Naive thymus-derived CD4-positive, alpha-beta T cell (primary cell): Measurements from ENCODE around the gene TTC7B. TPM values are rescaled to one million over a fixed set of nuclear protein-coding genes. Genes with fewer than 3 reads are reported as not detected.

Experiments used
- ATAC-seq: fragments of 150-1000 bp; cut with Tn5 transposase; 2 replicates; pipeline ENCODE4 v1.10.0; 2021; ENCODE audit warnings: mild to moderate bottlenecking, moderate library complexity
- CTCF ChIA-PET: fragments of 350-600 bp; sonication (Branson Sonifier 250); formaldehyde crosslinking; loops from one replicate; lab custom pipeline; 2021; ENCODE audit warnings: antibody characterized with exemption; lab: Charles Lee
- POLR2A ChIA-PET: fragments of 350-600 bp; sonication (Branson Sonifier 250); formaldehyde crosslinking; loops from one replicate; lab custom pipeline; 2021; ENCODE audit warnings: antibody characterized with exemption, inconsistent platforms; lab: Charles Lee
- DNase-seq, 9 donors: peaks; one replicate each; pipeline versions ENCODE4 v3.0.0 to v3.0.0-alpha.2; 2020 to 2022; ENCODE audit warnings: mixed read lengths in 1 of 9
- H3K27ac ChIP-seq: one replicate; pipeline ENCODE4 v1.7.0; 2013; ENCODE audit warnings: mild to moderate bottlenecking, low read depth, low read length, moderate library complexity
- H3K27me3 ChIP-seq, 2 donors: one replicate each; pipeline ENCODE4 v1.7.0; 2013; ENCODE audit warnings: low read length in 2 of 2, mild to moderate bottlenecking in 2 of 2, moderate library complexity in 2 of 2; ENCODE audit not compliant: control insufficient read depth in 2 of 2, insufficient read depth in 2 of 2
- H3K36me3 ChIP-seq, 3 experiments: 1 replicate in 2 of 3; 2 replicates in 1 of 3; pipeline ENCODE4 v1.7.0; 2013; ENCODE audit warnings: low read length in 3 of 3, mild to moderate bottlenecking in 3 of 3, moderate library complexity in 1 of 3; ENCODE audit not compliant: insufficient read depth in 3 of 3, control insufficient read depth in 2 of 3
- H3K4me1 ChIP-seq, 2 donors: one replicate each; pipeline ENCODE4 v1.7.0; 2013; ENCODE audit warnings: low read length in 2 of 2, mild to moderate bottlenecking in 2 of 2, moderate library complexity in 1 of 2; ENCODE audit not compliant: control insufficient read depth in 2 of 2, insufficient read depth in 2 of 2
- H3K4me3 ChIP-seq: 2 replicates; pipeline ENCODE4 v1.7.0; 2013; ENCODE audit warnings: mild to moderate bottlenecking, low read length
- H3K9me3 ChIP-seq, 3 experiments: 1 replicate in 2 of 3; 2 replicates in 1 of 3; pipeline ENCODE4 v1.7.0; 2013; ENCODE audit warnings: low read length in 3 of 3; ENCODE audit not compliant: control insufficient read depth in 2 of 3
- H3K27ac Mint-ChIP-seq, 9 donors: one replicate each; pipeline ENCODE4 v1.8.0; 2020 to 2022; ENCODE audit warnings: mixed read lengths in 9 of 9, mild to moderate bottlenecking in 8 of 9, moderate library complexity in 5 of 9, inconsistent platforms in 2 of 9
- H3K27me3 Mint-ChIP-seq, 5 donors: one replicate each; pipeline ENCODE4 v1.8.0; 2021 to 2022; ENCODE audit warnings: mixed read lengths in 5 of 5, mild to moderate bottlenecking in 1 of 5
- H3K36me3 Mint-ChIP-seq, 5 donors: one replicate each; pipeline ENCODE4 v1.8.0; 2020 to 2022; ENCODE audit warnings: mixed read lengths in 5 of 5, mild to moderate bottlenecking in 3 of 5, inconsistent platforms in 1 of 5
- H3K4me1 Mint-ChIP-seq, 7 donors: one replicate each; pipeline ENCODE4 v1.8.0; 2020 to 2022; ENCODE audit warnings: mixed read lengths in 7 of 7, mild to moderate bottlenecking in 3 of 7, inconsistent platforms in 1 of 7
- H3K4me3 Mint-ChIP-seq, 10 donors: one replicate each; pipeline ENCODE4 v1.8.0; 2020 to 2022; ENCODE audit warnings: mild to moderate bottlenecking in 10 of 10, mixed read lengths in 10 of 10, moderate library complexity in 6 of 10, inconsistent platforms in 2 of 10
- H3K9me3 Mint-ChIP-seq, 11 donors: one replicate each; pipeline ENCODE4 v1.8.0; 2020 to 2022; ENCODE audit warnings: mixed read lengths in 11 of 11, mild to moderate bottlenecking in 4 of 11, inconsistent platforms in 1 of 11, moderate library complexity in 1 of 11
- intact Hi-C, 2 donors: fragments of 100-400 bp; cut with micrococcal nuclease; formaldehyde crosslinking; loops; one replicate each; pipeline ENCODE4 v1.15.1; 2023
- polyA plus RNA-seq, 2 donors: library from polyadenylated mRNA; unstranded; fragments of 300-500 nt; fragmentation: Illumina TruSeq; gene quantifications; one replicate each; pipeline ENCODE4 v1.2.3, GENCODE V29; 2021
- total RNA-seq, 6 experiments: library from RNA in 5 of 6; stranded (reverse) in 5 of 6; gene quantifications; 1 replicate in 5 of 6; 2 replicates in 1 of 6; pipeline ENCODE4 v1.2.3 and lab custom pipeline; 2021 to 2026

Gene TTC7B
- total and polyA plus RNA-seq, 7 experiments from 2014 or later, result 0.08 to 9.5 (median 3.4) TPM; not detected in 2

- DNase-seq, result no peak
- Histone ChIP-seq H3K36me3 (no peaks in the 10 kb centered on the region), H3K9me3 (no peaks in the 10 kb centered on the region), H3K27ac (no peak overlapping the region), H3K27me3 (no peaks in the 10 kb centered on the region), H3K4me3 (no peak overlapping the region), H3K4me1 (no peaks in the 10 kb centered on the region)
- intact Hi-C loops, result no loop called here
- no peak overlapping the region for H3K4me3 Mint-ChIP-seq
- no peaks in the 10 kb centered on the region for H3K9me3 Mint-ChIP-seq
- H3K4me1 Mint-ChIP-seq, result peaks cover 0 to 1% (median 0%) of the 10 kb centered on the region in 7 donors
- ChIA-PET CTCF (no interaction called here), POLR2A (no interaction called here)
- ATAC-seq, result no peak
- H3K27me3 Mint-ChIP-seq, result peaks cover 0 to 3% (median 0%) of the 10 kb centered on the region in 5 donors
- H3K36me3 Mint-ChIP-seq, result no peaks in the 10 kb centered on the region
- H3K27ac Mint-ChIP-seq, result no peak overlapping the region
These were observed 251.7 kb downstream of the TTC7B start for GRCh38 chr14:90564496-90564895.

DNA sequence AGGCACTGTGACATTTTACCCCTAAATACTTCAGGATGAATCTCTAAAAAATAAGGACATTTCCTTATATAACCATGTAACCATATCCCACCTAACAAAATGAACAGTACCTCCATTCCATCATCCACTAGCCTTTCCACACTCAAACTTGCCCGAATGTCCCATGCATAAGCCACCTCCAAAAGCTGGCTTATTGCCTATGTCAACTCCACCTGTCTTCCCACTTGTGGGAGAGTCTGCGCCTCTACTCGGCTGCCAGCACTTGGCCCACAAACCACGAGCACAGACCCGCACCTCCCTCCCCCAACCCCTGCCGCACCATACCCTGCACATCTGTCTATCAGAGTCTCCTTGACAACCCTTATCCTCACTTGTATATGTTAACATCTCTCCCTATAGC is 253.6 kb downstream of the TTC7B start:
- Mint-ChIP-seq H3K4me1 (no peaks in the 10 kb centered on the region), H3K36me3 (no peaks in the 10 kb centered on the region), H3K9me3 (no peaks in the 10 kb centered on the region), H3K4me3 (no peak overlapping the region), H3K27ac (no peak overlapping the region), H3K27me3 (peaks cover 0 to 3% (median 0%) of the 10 kb centered on the region in 5 donors)
- Histone ChIP-seq H3K4me1 (no peaks in the 10 kb centered on the region), H3K4me3 (no peak overlapping the region), H3K9me3 (no peaks in the 10 kb centered on the region), H3K27me3 (no peaks in the 10 kb centered on the region), H3K36me3 (no peaks in the 10 kb centered on the region), H3K27ac (no peak overlapping the region)
- ATAC-seq, result no peak
- ChIA-PET CTCF (no interaction called here), POLR2A (no interaction called here)
- intact Hi-C loops, result no loop called here
- DNase-seq, result no peak

GRCh38 chr14:90561920-90562319 is 254.3 kb downstream of the TTC7B start:
- no peaks in the 10 kb centered on the region for H3K36me3 Mint-ChIP-seq
- Histone ChIP-seq H3K4me1 (no peaks in the 10 kb centered on the region), H3K4me3 (no peak overlapping the region), H3K9me3 (no peaks in the 10 kb centered on the region), H3K27me3 (no peaks in the 10 kb centered on the region), H3K27ac (no peak overlapping the region), H3K36me3 (no peaks in the 10 kb centered on the region)
- H3K4me1 Mint-ChIP-seq, result no peaks in the 10 kb centered on the region
- ChIA-PET CTCF (interaction anchor here (0.7 kb wide), 1 partner anchor 43 kb away, joined by 3 read pairs; no protein-coding TSS in a partner anchor), POLR2A (no interaction called here)
- intact Hi-C loops, result no loop called here
- H3K27me3 Mint-ChIP-seq, result peaks cover 0 to 3% (median 0%) of the 10 kb centered on the region in 5 donors
- ATAC-seq, result no peak
- H3K27ac Mint-ChIP-seq, result no peak overlapping the region
- no peaks in the 10 kb centered on the region for H3K9me3 Mint-ChIP-seq
- H3K4me3 Mint-ChIP-seq, result no peak overlapping the region
- no peak for DNase-seq

- Histone ChIP-seq H3K4me3 (no peak overlapping the region), H3K27me3 (no peaks in the 10 kb centered on the region), H3K4me1 (no peaks in the 10 kb centered on the region), H3K36me3 (no peaks in the 10 kb centered on the region), H3K27ac (no peak overlapping the region), H3K9me3 (no peaks in the 10 kb centered on the region)
- Mint-ChIP-seq H3K4me3 (no peak overlapping the region), H3K36me3 (no peaks in the 10 kb centered on the region), H3K9me3 (no peaks in the 10 kb centered on the region), H3K4me1 (no peaks in the 10 kb centered on the region), H3K27ac (no peak overlapping the region), H3K27me3 (peaks cover 0 to 3% (median 0%) of the 10 kb centered on the region in 5 donors)
- intact Hi-C loops, result no loop called here
- no peak for DNase-seq
- ChIA-PET POLR2A (interaction anchor here (0.6 kb wide), 1 partner anchor 254 kb away, joined by 4 read pairs; no protein-coding TSS in a partner anchor), CTCF (no interaction called here)
- no peak for ATAC-seq
These were observed 255.2 kb downstream of the TTC7B start for GRCh38 chr14:90560991-90561390.

DNA sequence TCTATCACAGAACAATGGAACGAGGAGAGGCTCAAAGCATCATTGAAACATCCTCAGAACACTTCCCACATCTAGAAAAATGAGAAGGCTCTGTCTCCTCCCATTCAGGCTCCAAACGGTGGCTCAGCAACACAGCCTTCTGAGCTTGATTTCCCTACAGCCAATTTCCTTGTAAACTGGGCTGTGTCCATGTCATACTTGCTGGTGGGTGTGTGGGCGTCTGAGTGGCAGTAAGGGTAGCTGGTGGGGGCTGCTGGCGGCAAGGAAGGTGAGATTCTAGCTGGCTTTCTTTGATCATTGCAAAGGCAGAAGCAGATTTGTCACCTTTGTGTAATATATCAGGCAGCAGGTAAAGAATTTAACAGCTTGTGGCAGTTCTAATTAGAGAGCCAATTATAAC is 255.7 kb downstream of the TTC7B start:
- Histone ChIP-seq H3K9me3 (no peaks in the 10 kb centered on the region), H3K36me3 (no peaks in the 10 kb centered on the region), H3K27ac (no peak overlapping the region), H3K27me3 (no peaks in the 10 kb centered on the region), H3K4me1 (no peaks in the 10 kb centered on the region), H3K4me3 (no peak overlapping the region)
- DNase-seq (no peak), ATAC-seq (no peak)
- ChIA-PET CTCF (no interaction called here), POLR2A (interaction anchor here (0.6 kb wide), 1 partner anchor 254 kb away, joined by 4 read pairs; no protein-coding TSS in a partner anchor)
- Mint-ChIP-seq H3K36me3 (no peaks in the 10 kb centered on the region), H3K9me3 (no peaks in the 10 kb centered on the region), H3K4me1 (no peaks in the 10 kb centered on the region), H3K27ac (peak overlapping the region in 1 of 9 donors; percentile 30), H3K4me3 (no peak overlapping the region), H3K27me3 (peaks cover 0 to 3% (median 0%) of the 10 kb centered on the region in 5 donors)
- intact Hi-C loops, result no loop called here

GRCh38 chr14:90559811-90560492 is 256.3 kb downstream of the TTC7B start:
- Mint-ChIP-seq H3K9me3 (no peaks in the 10 kb centered on the region), H3K4me1 (no peaks in the 10 kb centered on the region), H3K36me3 (no peaks in the 10 kb centered on the region), H3K27me3 (peaks cover 0 to 3% (median 0%) of the 10 kb centered on the region in 5 donors), H3K4me3 (no peak overlapping the region), H3K27ac (no peak overlapping the region)
- intact Hi-C loops, result no loop called here
- POLR2A ChIA-PET, result interaction anchor here (0.6 kb wide), 1 partner anchor 253 kb away, joined by 4 read pairs; no protein-coding TSS in a partner anchor
- Histone ChIP-seq H3K36me3 (no peaks in the 10 kb centered on the region), H3K4me3 (no peak overlapping the region), H3K27me3 (no peaks in the 10 kb centered on the region), H3K9me3 (no peaks in the 10 kb centered on the region), H3K27ac (no peak overlapping the region), H3K4me1 (no peaks in the 10 kb centered on the region)
- CTCF ChIA-PET, result no interaction called here
- DNase-seq (no peak), ATAC-seq (no peak)
